Progenitor cell of endocrine pancreas (in vitro differentiated cells): Measurements from ENCODE around the gene MYL6. TPM values are rescaled to one million over a fixed set of nuclear protein-coding genes. Genes with fewer than 3 reads are reported as not detected.
A peak's percentile ranks its signal among the peaks of the same experiment; 100 is the strongest.

Source experiments
- DNase-seq: peaks from one replicate; pipeline ENCODE4 v3.0.0; 2021; ENCODE audit warnings: low spot score; ENCODE audit not compliant: unreplicated experiment
- H3K27ac Mint-ChIP-seq: 2 replicates; pipeline ENCODE4 v1.8.0; 2021; ENCODE audit warnings: mild to moderate bottlenecking, moderate library complexity, mixed read lengths
- H3K27me3 Mint-ChIP-seq: 2 replicates; pipeline ENCODE4 v1.8.0; 2021; ENCODE audit warnings: mixed read lengths
- H3K36me3 Mint-ChIP-seq: 2 replicates; pipeline ENCODE4 v1.8.0; 2022; ENCODE audit warnings: mixed read lengths; ENCODE audit not compliant: insufficient read depth
- H3K4me1 Mint-ChIP-seq: 2 replicates; pipeline ENCODE4 v1.8.0; 2021; ENCODE audit warnings: low read depth, mixed read lengths
- H3K4me3 Mint-ChIP-seq: 2 replicates; pipeline ENCODE4 v1.8.0; 2021; ENCODE audit warnings: low read depth, mild to moderate bottlenecking, moderate library complexity, mixed read lengths
- H3K9me3 Mint-ChIP-seq: 2 replicates; pipeline ENCODE4 v1.8.0; 2021; ENCODE audit warnings: low read depth, mixed read lengths
- total RNA-seq: library from RNA; stranded (reverse); gene quantifications from 2 replicates; pipeline ENCODE4 v1.2.1, GENCODE V29; 2021
- TF ChIP-seq, protein P1 (sequence below): fragments of 200-600 bp; sonication (generic); IDR thresholded peaks from one replicate; pipeline ENCODE4 v1.5.0; 2021; ENCODE audit warnings: antibody characterized with exemption, mild to moderate bottlenecking; ENCODE audit not compliant: unreplicated experiment

MYL6 gene
- total RNA-seq, 1 donor from 2014 or later: 1,155 TPM

DNA sequence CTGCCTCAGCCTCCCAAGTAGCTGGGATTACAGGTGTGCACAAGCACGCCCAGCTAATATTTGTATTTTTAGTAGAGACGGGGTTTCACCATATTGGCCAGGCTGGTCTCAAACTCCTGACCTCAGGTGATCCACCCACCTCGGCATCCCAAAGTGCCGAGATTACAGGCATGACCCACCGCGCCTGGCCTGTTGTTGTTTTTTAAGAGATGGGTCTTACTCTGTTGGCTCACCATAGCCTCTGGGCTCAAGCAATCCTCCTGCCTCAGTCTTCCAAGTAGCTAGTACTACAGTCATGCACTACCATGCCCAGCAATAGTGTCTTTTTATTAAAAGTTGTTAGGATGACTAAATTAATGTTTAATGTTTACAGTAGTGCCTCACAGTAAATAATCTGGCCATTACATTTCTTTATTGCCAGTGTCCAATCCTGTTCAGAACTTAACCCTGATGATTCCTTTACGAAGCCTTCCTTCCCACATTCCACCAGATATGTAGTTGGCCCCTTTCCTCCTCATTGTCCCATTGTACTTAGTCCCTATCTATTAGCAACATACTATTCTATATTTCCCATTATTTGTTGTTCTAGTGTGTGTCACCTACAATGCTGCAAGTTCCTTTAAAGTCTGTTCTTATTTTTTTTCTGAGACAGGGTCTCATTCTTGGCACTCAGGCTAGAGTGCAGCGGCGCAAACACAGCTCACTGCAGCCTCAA is 39.9 kb downstream of the MYL6 start:
- no peak for DNase-seq
- TF ChIP-seq, protein P1, sequence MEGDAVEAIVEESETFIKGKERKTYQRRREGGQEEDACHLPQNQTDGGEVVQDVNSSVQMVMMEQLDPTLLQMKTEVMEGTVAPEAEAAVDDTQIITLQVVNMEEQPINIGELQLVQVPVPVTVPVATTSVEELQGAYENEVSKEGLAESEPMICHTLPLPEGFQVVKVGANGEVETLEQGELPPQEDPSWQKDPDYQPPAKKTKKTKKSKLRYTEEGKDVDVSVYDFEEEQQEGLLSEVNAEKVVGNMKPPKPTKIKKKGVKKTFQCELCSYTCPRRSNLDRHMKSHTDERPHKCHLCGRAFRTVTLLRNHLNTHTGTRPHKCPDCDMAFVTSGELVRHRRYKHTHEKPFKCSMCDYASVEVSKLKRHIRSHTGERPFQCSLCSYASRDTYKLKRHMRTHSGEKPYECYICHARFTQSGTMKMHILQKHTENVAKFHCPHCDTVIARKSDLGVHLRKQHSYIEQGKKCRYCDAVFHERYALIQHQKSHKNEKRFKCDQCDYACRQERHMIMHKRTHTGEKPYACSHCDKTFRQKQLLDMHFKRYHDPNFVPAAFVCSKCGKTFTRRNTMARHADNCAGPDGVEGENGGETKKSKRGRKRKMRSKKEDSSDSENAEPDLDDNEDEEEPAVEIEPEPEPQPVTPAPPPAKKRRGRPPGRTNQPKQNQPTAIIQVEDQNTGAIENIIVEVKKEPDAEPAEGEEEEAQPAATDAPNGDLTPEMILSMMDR: no peak
- peaks cover 2% of the 10 kb centered on the region for H3K36me3 Mint-ChIP-seq
- peaks cover 4% of the 10 kb centered on the region for H3K4me1 Mint-ChIP-seq
- H3K27ac Mint-ChIP-seq: peak overlapping the region; percentile 11
- no peak overlapping the region for H3K4me3 Mint-ChIP-seq
- no peaks in the 10 kb centered on the region for H3K27me3 Mint-ChIP-seq
- no peaks in the 10 kb centered on the region for H3K9me3 Mint-ChIP-seq

DNA sequence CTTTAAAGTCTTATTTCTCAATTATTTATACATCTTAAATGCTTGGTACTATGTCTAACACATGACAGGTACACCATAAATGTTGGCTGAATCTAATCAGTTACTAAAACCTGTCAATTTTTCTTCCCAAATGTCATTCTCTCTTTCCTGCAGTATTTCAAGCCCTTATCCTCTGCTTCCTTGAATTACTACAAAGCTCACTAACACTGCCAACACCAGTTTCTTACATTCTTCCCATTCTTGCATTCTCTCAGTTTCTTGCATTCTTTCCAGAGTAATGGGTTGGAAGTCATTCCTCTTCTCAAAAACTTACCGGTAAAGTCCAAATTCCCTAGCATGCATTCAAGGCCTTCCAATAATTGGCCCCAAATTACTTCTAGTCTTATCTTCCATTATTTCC is 40.7 kb downstream of the MYL6 start:
- Mint-ChIP-seq H3K4me3 (no peak overlapping the region), H3K27me3 (no peaks in the 10 kb centered on the region), H3K27ac (no peak overlapping the region), H3K9me3 (no peaks in the 10 kb centered on the region), H3K4me1 (peaks cover 1% of the 10 kb centered on the region), H3K36me3 (no peaks in the 10 kb centered on the region)
- no peak for DNase-seq
- TF ChIP-seq, protein P1: no peak

- Mint-ChIP-seq H3K4me1 (peaks cover 1% of the 10 kb centered on the region), H3K27me3 (no peaks in the 10 kb centered on the region), H3K9me3 (no peaks in the 10 kb centered on the region), H3K36me3 (peaks cover 8% of the 10 kb centered on the region), H3K27ac (peak overlapping the region; percentile 23), H3K4me3 (no peak overlapping the region)
- no peak for DNase-seq
- TF ChIP-seq, protein P1: no peak
These were observed 44.2 kb downstream of the MYL6 start for GRCh38 chr12:56202366-56202765.

- no peak overlapping the region for H3K4me3 Mint-ChIP-seq
- H3K4me1 Mint-ChIP-seq: peaks cover 1% of the 10 kb centered on the region
- TF ChIP-seq, protein P1: no peak
- no peaks in the 10 kb centered on the region for H3K9me3 Mint-ChIP-seq
- H3K27me3 Mint-ChIP-seq: no peaks in the 10 kb centered on the region
- no peak for DNase-seq
- H3K36me3 Mint-ChIP-seq: peaks cover 8% of the 10 kb centered on the region
- H3K27ac Mint-ChIP-seq: peak overlapping the region; percentile 23
These were observed 44.7 kb downstream of the MYL6 start for GRCh38 chr12:56202838-56203237.

- TF ChIP-seq, protein P1: no peak
- Mint-ChIP-seq H3K36me3 (peaks cover 10% of the 10 kb centered on the region), H3K4me3 (no peak overlapping the region), H3K27ac (no peak overlapping the region), H3K4me1 (peaks cover 1% of the 10 kb centered on the region), H3K9me3 (no peaks in the 10 kb centered on the region), H3K27me3 (no peaks in the 10 kb centered on the region)
- no peak for DNase-seq
These were observed 46.1 kb downstream of the MYL6 start for GRCh38 chr12:56204275-56204674.
